Stomach (tissue), 9 donors: ENCODE data around the gene ERO1B. TPM values are rescaled to one million over a fixed set of nuclear protein-coding genes. Genes with fewer than 3 reads are reported as not detected.
"Not testable (repeated sequence)": the region's sequence is repeated elsewhere in the genome, so short reads cannot be mapped to it uniquely, and the experiment has no call there.

Experiments used
- DNase-seq, 2 donors: peaks; one replicate each; pipeline versions ENCODE4 v3.0.0 to v3.0.0-alpha.2; 2013 to 2019
- H3K27ac ChIP-seq, 5 donors: fragments of 200-600 bp in 4 of 5; sonication (generic) in 4 of 5; one replicate each; pipeline ENCODE4 v1.5.1; 2013 to 2019; ENCODE audit warnings: mild to moderate bottlenecking in 1 of 5, moderate library complexity in 1 of 5
- H3K27me3 ChIP-seq, 3 donors: fragments of 200-600 bp; sonication (generic); one replicate each; pipeline ENCODE4 v1.5.1; 2017 to 2019; ENCODE audit warnings: mixed run types in 1 of 3
- H3K36me3 ChIP-seq, 4 donors: fragments of 200-600 bp; sonication (generic); 1 replicate in 3 of 4; 2 replicates in 1 of 4; pipeline ENCODE4 v1.5.1; 2016 to 2019
- H3K4me1 ChIP-seq, 4 donors: fragments of 200-600 bp; sonication (generic); one replicate each; pipeline ENCODE4 v1.5.1; 2016 to 2019
- H3K4me3 ChIP-seq, 4 donors: fragments of 200-600 bp; sonication (generic) in 3 of 4; one replicate each; pipeline ENCODE4 v1.5.1; 2016 to 2019; ENCODE audit warnings: mild to moderate bottlenecking in 1 of 4
- H3K9me3 ChIP-seq, 4 donors: fragments of 200-600 bp; sonication (generic); one replicate each; pipeline ENCODE4 v1.5.1; 2016 to 2019
- EP300 ChIP-seq: sonication (generic); formaldehyde crosslinking; IDR thresholded peaks from one replicate; pipeline ENCODE4 v1.6.1; 2017; ENCODE audit warnings: antibody characterized with exemption
- POLR2A ChIP-seq, 4 donors: fragments of 450-650 bp; IDR thresholded peaks; one replicate each; pipeline ENCODE4 v1.6.1; 2016; ENCODE audit warnings: antibody characterized with exemption in 4 of 4, control low read depth in 2 of 4, mild to moderate bottlenecking in 1 of 4, moderate library complexity in 1 of 4
- POLR2AphosphoS5 ChIP-seq, 3 donors: sonication (generic); formaldehyde crosslinking; IDR thresholded peaks; one replicate each; pipeline ENCODE4 v1.6.1; 2016; ENCODE audit warnings: antibody characterized with exemption in 3 of 3
- WGBS, 5 donors: extraction: QIAGEN DNeasy Blood & Tissue Kit in 3 of 5; methylation state at CpG; one replicate each; pipeline versions ENCODE4 v1.1.5 to v1.1.7; 2013 to 2018; 5-methylcytosine and 5-hydroxymethylcytosine counted together
- intact Hi-C: fragments of 100-400 bp; cut with DNase I; formaldehyde crosslinking; loops from one replicate; pipeline ENCODE4 v1.15.1; 2023; ENCODE audit warnings: low total_unique reads
- polyA plus RNA-seq, 3 donors: library from polyadenylated mRNA; stranded (reverse); fragments of 200-250 nt; gene quantifications; one replicate each; pipeline ENCODE4 v1.2.3, GENCODE V29; 2013
- total RNA-seq, 5 donors: library from RNA; depleted of rRNA; stranded (reverse); fragments of >200 nt; gene quantifications; one replicate each; pipeline versions ENCODE4 v1.1.0 to v1.2.3, GENCODE V29; 2014 to 2016
- TF ChIP-seq, protein P1 (sequence below), 7 experiments: fragments of 450-650 bp in 4 of 7; fragments of 200-600 bp in 3 of 7; sonication (generic) in 3 of 7; IDR thresholded peaks; one replicate each; pipeline ENCODE4 v1.5.1; 2016 to 2019; ENCODE audit warnings: antibody characterized with exemption in 7 of 7, control low read depth in 2 of 7, mild to moderate bottlenecking in 1 of 7
- donor health status: healthy with polysubstance abuse.
- donor health status: Bipolar disorder and iron deficiency.
- donor health status: healthy.

ERO1B gene
- total and polyA plus RNA-seq, 8 donors: 3.2 to 103 (median 27.9) TPM

DNA sequence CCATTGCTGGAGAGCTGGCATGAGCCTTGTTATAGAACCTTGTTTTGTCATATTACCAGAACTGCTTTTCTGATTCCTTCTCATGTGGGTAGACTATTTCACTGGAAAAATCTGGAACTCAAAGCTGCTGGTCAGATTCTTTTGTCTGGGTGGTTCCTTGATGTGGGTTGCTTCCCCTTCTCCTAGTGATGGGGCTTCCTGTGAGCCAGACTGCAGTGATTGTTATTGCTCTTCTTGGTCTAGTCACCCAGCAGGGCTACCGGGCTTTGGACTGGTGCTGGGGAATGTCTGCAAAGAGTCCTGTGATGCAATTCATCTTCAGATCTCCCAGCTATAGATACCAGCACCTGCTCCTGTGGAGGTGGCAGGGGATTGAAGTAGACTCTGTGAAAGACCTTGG, 80.0 kb downstream of the ERO1B start:
- no peak overlapping the region for H3K4me3 ChIP-seq
- intact Hi-C loops: no loop called here
- no peak for DNase-seq
- TF ChIP-seq POLR2AphosphoS5 (IDR thresholded peaks at IDR 0.05) (no peak), EP300 (no peak), POLR2A (IDR thresholded peaks at IDR 0.05) (no peak)
- TF ChIP-seq, protein P1, sequence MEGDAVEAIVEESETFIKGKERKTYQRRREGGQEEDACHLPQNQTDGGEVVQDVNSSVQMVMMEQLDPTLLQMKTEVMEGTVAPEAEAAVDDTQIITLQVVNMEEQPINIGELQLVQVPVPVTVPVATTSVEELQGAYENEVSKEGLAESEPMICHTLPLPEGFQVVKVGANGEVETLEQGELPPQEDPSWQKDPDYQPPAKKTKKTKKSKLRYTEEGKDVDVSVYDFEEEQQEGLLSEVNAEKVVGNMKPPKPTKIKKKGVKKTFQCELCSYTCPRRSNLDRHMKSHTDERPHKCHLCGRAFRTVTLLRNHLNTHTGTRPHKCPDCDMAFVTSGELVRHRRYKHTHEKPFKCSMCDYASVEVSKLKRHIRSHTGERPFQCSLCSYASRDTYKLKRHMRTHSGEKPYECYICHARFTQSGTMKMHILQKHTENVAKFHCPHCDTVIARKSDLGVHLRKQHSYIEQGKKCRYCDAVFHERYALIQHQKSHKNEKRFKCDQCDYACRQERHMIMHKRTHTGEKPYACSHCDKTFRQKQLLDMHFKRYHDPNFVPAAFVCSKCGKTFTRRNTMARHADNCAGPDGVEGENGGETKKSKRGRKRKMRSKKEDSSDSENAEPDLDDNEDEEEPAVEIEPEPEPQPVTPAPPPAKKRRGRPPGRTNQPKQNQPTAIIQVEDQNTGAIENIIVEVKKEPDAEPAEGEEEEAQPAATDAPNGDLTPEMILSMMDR (IDR thresholded peaks at IDR 0.05): no peak
- no peak overlapping the region for H3K27ac ChIP-seq
- H3K9me3 ChIP-seq: peaks cover 10 to 71% (median 55%) of the 10 kb centered on the region in 4 donors
- no peaks in the 10 kb centered on the region for H3K27me3 ChIP-seq
- WGBS, 5 donors: 94 to 100% (median 97%) methylated on average over 1 of the region's 1 CpG
- peaks cover 0 to 42% (median 26%) of the 10 kb centered on the region in 4 donors for H3K36me3 ChIP-seq
- H3K4me1 ChIP-seq: no peaks in the 10 kb centered on the region

DNA sequence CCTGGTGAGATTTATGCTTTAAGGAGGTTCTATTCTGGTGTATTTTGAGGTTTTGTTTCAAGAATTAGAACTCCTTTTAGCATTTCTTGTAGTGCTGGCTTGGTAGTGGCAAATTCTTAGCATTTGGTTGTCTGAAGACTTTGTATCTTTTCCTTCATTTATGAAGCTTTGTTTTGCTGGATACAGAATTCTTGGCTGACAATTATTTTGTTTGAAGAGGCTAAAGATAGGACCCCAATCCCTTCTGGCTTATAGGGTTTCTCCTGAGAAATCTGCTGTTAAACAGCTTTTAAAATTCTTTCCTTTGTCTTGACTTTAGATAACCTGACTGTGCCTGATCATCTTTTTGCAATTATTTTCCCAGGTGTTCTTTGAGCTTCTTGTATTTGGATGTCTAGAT, 80.8 kb downstream of the ERO1B start:
- no peaks in the 10 kb centered on the region for H3K4me1 ChIP-seq
- no peaks in the 10 kb centered on the region for H3K27me3 ChIP-seq
- peaks cover 10 to 79% (median 60%) of the 10 kb centered on the region in 4 donors for H3K9me3 ChIP-seq
- no peak overlapping the region for H3K4me3 ChIP-seq
- H3K27ac ChIP-seq: no peak overlapping the region
- H3K36me3 ChIP-seq: peaks cover 0 to 34% (median 20%) of the 10 kb centered on the region in 4 donors
- TF ChIP-seq EP300 (no peak), POLR2AphosphoS5 (IDR thresholded peaks at IDR 0.05) (no peak)
- no peak for DNase-seq
- intact Hi-C loops: no loop called here

- DNase-seq: no peak
- Histone ChIP-seq H3K36me3 (peaks cover 0 to 45% (median 40%) of the 10 kb centered on the region in 4 donors), H3K27ac (no peak overlapping the region), H3K9me3 (peaks cover 4 to 81% (median 32%) of the 10 kb centered on the region in 4 donors), H3K4me1 (no peaks in the 10 kb centered on the region), H3K27me3 (no peaks in the 10 kb centered on the region), H3K4me3 (no peak overlapping the region)
- WGBS, 5 donors: 81 to 88% (median 82%) methylated on average over 2 of the region's 2 CpGs
- intact Hi-C loops: no loop called here
- TF ChIP-seq EP300 (no peak), POLR2A (IDR thresholded peaks at IDR 0.05) (no peak), POLR2AphosphoS5 (IDR thresholded peaks at IDR 0.05) (no peak)
- TF ChIP-seq, protein P1 (IDR thresholded peaks at IDR 0.05): no peak
Observed at GRCh38 chr1:236193184-236193583, 88.6 kb downstream of the ERO1B start.

DNA sequence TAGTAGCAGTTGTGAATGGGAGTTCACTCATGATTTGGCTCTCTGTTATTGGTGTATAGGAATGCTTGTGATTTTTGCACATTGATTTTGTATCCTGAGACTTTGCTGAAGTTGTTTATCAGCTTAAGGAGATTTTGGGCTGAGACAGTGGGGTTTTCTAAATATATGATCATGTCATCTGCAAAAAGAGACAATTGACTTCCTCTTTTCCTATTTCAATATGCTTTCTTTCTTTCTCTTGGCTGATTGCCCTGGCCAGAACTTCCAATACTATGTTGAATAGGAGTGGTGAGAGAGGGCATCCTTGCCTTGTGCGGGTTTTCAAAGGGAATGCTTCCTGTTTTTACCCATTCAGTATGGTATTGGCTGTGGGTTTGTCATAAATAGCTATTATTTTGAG, 93.7 kb downstream of the ERO1B start:
- Histone ChIP-seq H3K9me3 (peaks cover 4 to 55% (median 10%) of the 10 kb centered on the region in 4 donors), H3K36me3 (peaks cover 0 to 36% (median 27%) of the 10 kb centered on the region in 4 donors)
- H3K27me3 ChIP-seq, DNase-seq, H3K27ac ChIP-seq, H3K4me3 ChIP-seq, H3K4me1 ChIP-seq, intact Hi-C loops: not testable (repeated sequence)
- 85 to 100% (median 96%) methylated on average over 1 of the region's 1 CpG for WGBS, 5 donors

- H3K27me3 ChIP-seq, intact Hi-C loops, H3K4me1 ChIP-seq, DNase-seq, H3K27ac ChIP-seq, H3K4me3 ChIP-seq: not testable (repeated sequence)
- Histone ChIP-seq H3K9me3 (peaks cover 0 to 43% (median 2%) of the 10 kb centered on the region in 4 donors), H3K36me3 (peaks cover 0 to 33% (median 22%) of the 10 kb centered on the region in 4 donors)
- 93 to 100% (median 98%) methylated on average over 2 of the region's 2 CpGs for WGBS, 5 donors
Observed at GRCh38 chr1:236186471-236186870, 95.3 kb downstream of the ERO1B start.

DNA sequence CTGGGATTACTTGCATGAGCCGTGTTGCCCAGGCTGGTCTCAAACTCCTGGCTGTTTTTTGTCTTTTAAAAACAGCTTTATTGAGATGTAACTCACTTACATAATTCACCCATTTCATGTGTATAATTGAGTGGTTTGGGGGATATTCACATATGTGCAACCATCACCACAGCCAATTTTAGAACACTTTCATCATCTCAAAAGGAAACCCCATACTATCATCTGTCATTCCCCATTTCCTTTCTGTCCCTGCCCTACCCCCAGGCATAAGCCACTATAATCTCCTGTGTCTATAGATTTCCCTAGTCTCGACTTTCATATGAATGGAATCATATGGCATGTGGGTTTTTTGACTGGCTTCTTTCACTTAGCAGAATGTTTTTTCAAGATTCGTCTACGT, 96.1 kb downstream of the ERO1B start:
- no peak for TF ChIP-seq EP300
- TF ChIP-seq POLR2AphosphoS5 (IDR thresholded peaks at IDR 0.05): no peak
- TF ChIP-seq POLR2A (IDR thresholded peaks at IDR 0.05): no peak
- TF ChIP-seq, protein P1 (IDR thresholded peaks at IDR 0.05): no peak
- H3K27ac ChIP-seq: no peak overlapping the region
- peaks cover 0 to 35% (median 0%) of the 10 kb centered on the region in 4 donors for H3K9me3 ChIP-seq
- H3K27me3 ChIP-seq: no peaks in the 10 kb centered on the region
- H3K36me3 ChIP-seq: peaks cover 0 to 35% (median 29%) of the 10 kb centered on the region in 4 donors
- no peaks in the 10 kb centered on the region for H3K4me1 ChIP-seq
- WGBS, 5 donors: 76 to 93% (median 91%) methylated on average over 4 of the region's 4 CpGs
- H3K4me3 ChIP-seq: no peak overlapping the region
- intact Hi-C loops: no loop called here
- no peak for DNase-seq
